GM18520 (cell line): ENCODE data around the gene PAPSS2.
A peak's percentile ranks its signal among the peaks of the same experiment; 100 is the strongest.
"Not testable (repeated sequence)": the region's sequence is repeated elsewhere in the genome, so short reads cannot be mapped to it uniquely, and the experiment has no call there.

Experiments used
- ATAC-seq: cut with Tn5 transposase; IDR thresholded peaks from one replicate; pipeline ENCODE4 v1.9.1; 2021; ENCODE audit not compliant: unreplicated experiment

PAPSS2 gene

GRCh38 chr10:87659571-87660483, at the start of gene PAPSS2:
Gene PAPSS2 (plus strand): TSS chr10:87659878. CDS start chr10:87659982, 104 bp downstream.
- ATAC-seq = no peak

GRCh38 chr10:87611341-87611740, 48.3 kb upstream of the PAPSS2 start:
- not testable (repeated sequence) for ATAC-seq

GRCh38 chr10:87612115-87612514, 47.6 kb upstream of the PAPSS2 start:
- ATAC-seq = no peak

GRCh38 chr10:87613751-87614150, 45.9 kb upstream of the PAPSS2 start:
- ATAC-seq = no peak

- no peak for ATAC-seq
These were observed 43.8 kb upstream of the PAPSS2 start for GRCh38 chr10:87615856-87616255.

- no peak for ATAC-seq
These were observed 42.2 kb upstream of the PAPSS2 start for GRCh38 chr10:87617503-87617902.

GRCh38 chr10:87618566-87619423, 40.9 kb upstream of the PAPSS2 start:
- no peak for ATAC-seq

GRCh38 chr10:87619705-87620104, 40.0 kb upstream of the PAPSS2 start:
- no peak for ATAC-seq

GRCh38 chr10:87621440-87621839, 38.2 kb upstream of the PAPSS2 start:
- ATAC-seq = not testable (repeated sequence)

- ATAC-seq = no peak
These were observed 37.2 kb upstream of the PAPSS2 start for GRCh38 chr10:87622314-87623004.

GRCh38 chr10:87623191-87623590, 36.5 kb upstream of the PAPSS2 start:
- ATAC-seq = no peak

- no peak for ATAC-seq
These were observed 34.0 kb upstream of the PAPSS2 start for GRCh38 chr10:87625661-87626060.

- no peak for ATAC-seq
These were observed 33.2 kb upstream of the PAPSS2 start for GRCh38 chr10:87626422-87626892.

GRCh38 chr10:87630171-87630570, 29.5 kb upstream of the PAPSS2 start:
- no peak for ATAC-seq

- no peak for ATAC-seq
These were observed 27.2 kb upstream of the PAPSS2 start for GRCh38 chr10:87632454-87632853.

- no peak for ATAC-seq
These were observed 25.4 kb upstream of the PAPSS2 start for GRCh38 chr10:87634311-87634710.

- ATAC-seq = peak; percentile 65
These were observed 24.0 kb upstream of the PAPSS2 start for GRCh38 chr10:87635498-87636312.

- ATAC-seq = no peak
These were observed 23.3 kb upstream of the PAPSS2 start for GRCh38 chr10:87636313-87636915.

GRCh38 chr10:87639493-87639892, 20.2 kb upstream of the PAPSS2 start:
- ATAC-seq = no peak

- no peak for ATAC-seq
These were observed 19.6 kb upstream of the PAPSS2 start for GRCh38 chr10:87640043-87640442.
